HG02973 (cell line): ENCODE results near the gene MAP1B.
"Not testable (repeated sequence)": the region's sequence is repeated elsewhere in the genome, so short reads cannot be mapped to it uniquely, and the experiment has no call there.

Source experiments
- ATAC-seq: cut with Tn5 transposase; IDR thresholded peaks from one replicate; pipeline ENCODE4 v1.9.1; 2021; ENCODE audit warnings: moderate library complexity; ENCODE audit not compliant: unreplicated experiment

MAP1B gene

GRCh38 chr5:72107131-72107900 lies at the start of gene MAP1B:
MAP1B (plus strand) TSS chr5:72107475; CDS start chr5:72107532, 57 bp downstream.
- ATAC-seq = no peak

GRCh38 chr5:72057816-72058215 lies 49.5 kb upstream of the MAP1B start:
- no peak for ATAC-seq

DNA sequence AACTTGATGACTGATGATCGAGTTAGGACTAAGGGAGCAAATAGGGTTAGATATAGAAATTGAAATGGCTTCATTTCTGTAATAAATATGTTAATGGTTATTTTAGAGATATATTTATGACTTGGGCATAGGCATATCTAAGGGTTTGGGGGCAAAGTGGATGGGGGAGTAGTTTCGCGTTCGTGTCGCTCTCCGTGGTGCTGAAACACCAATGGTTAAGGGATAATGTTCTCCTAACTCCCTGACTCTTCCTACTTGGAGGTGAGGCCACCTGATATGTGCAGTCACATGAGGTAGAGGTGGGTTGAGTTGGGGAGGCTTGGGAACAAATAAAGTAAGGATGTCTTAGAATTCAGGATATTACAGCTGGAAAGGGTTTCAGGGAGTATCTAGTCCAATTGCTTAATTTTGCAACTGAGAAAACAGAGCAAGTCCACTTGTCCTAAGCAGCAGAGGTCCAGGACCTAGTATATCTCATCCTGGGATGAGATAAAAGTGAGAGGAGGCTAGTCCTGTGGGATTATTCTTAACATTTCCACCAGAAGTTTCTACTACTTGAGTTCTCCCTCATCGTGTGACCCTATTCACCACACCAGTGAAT lies 44.0 kb upstream of the MAP1B start:
- no peak for ATAC-seq

DNA sequence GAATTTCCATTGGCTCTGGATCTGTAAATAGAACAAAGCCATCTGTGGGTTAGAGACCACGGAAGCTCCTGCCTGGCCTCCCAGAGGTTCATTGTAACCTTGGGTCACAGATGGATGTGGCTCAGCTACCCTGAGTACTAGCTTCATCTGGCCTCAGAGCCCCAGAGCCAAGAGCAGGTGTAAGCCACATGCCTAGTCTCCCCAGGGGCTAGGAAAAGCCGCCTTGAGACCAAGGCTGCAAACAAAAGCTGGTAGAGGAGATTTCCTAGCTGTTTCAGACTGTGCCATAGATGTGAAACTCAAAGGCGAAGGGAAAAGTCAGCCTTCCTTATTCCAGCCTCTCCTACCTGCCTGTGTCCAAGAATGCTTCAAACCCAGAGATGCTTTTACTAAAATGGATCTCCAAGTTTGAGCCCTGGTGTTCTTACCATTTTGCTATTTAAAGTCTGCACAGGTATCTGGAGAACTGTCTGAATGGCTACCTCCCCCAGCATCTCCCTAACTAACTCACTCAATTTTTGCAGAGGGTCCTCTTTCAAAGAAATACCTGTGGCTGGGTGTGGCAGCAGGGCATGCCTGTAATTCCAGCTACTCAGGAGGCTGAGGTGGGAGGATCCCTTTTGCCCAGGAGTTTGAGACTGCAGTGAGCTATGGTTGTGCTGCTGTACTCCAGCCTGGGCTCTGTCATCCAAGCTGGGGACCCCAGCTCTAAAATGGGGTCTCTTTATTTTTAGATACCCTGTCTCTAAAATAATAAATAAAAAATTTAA lies 42.3 kb upstream of the MAP1B start:
- ATAC-seq = no peak

DNA sequence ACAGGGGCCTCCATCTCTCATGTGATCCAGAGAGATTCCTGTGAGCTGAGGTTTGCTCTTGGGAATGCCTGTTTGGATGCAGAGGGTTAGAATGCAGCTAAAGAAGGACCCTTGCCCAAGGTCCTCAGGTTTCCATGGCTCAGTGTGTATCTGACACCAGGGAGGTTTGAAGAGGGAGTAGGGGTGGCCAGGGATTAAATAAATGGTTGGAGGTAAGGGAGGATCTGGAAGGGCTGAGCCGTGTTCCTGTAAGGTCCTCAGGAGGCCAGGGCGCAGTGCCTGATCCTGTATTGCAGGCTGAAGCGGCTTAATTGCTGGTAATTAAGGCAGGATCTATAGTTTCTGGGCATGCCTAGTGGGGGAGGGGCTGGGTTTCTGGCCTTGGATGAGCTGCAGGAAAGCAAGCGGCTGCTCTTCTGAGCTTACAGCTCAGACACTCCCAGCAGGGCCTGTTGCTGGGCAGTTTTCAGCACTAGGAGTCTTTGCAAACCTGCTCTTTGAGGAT lies 41.5 kb upstream of the MAP1B start:
- ATAC-seq = no peak

DNA sequence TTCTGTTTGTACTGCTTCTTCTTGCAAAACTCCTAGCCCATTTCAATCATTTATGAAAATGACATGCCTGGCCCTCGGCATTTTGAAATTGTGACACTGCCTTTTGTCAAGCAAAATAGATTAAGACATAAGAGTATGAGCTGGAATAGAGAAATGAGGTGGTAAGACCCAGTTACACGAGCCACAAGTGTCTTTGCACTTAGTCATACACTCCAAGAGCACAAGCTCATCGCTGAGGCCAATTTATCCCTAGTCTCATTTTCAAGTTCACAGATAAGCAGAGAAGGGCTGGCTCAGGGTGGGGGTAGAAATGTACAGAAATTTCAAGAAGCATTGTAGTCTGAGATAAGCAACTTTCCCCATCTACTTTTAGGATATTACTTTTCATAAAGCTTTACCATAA lies 40.6 kb upstream of the MAP1B start:
- no peak for ATAC-seq

DNA sequence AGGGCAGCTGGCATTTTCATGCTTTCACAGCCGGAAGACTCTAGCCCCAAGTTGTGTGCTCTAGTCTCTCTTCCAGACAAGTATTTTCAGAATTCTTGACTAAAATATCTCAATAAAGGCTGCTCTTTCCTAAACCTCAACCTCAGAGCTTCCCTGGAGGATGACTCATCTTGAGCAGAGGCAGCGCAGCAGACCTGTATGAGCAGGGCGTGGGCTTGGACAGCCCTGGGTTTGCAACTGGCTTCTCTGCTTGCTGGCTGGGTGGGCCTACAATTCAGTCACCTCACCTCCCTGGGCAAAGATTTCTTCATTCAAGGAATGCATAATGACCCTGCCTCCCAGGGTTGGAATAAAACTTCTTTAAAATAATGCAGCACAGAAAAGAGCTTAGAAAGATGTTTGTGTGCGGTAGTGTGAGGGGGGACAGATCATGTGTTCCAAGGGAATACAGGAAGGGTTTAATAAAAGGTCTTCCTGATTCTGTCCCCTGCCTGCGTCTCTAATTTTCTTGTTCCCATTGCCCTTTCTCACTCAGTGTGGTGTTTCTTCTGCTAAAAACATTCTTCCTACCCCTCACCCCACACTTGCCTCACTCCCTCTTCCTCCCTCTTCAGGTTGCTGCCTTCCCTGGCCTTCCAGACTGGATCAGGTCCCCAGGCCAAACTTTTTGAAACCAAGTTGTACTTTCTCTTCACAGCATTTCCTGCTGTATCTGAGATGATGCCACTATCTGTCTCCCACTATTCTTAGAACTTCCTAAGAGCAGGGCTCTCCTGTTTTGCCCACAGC lies 39.4 kb upstream of the MAP1B start:
- ATAC-seq = no peak

DNA sequence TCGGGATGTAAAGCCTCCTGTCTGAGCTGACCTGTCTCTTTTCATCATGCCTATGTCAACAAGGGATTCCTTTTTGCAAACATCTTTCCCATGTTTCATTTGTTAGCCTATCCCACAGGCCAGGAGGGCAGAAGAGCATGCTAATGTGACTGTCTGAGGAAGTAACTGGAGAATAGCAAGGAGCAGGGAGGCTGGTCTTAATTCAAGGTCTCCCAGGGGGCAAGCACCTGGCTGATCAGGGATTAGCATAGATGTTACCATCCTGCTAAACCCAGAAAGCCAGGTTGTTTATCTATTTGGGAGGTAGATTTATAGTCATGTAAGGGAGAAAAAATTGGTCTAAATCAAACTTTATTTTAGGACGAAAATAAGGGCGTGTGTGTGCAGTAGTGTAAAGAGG lies 36.7 kb upstream of the MAP1B start:
- ATAC-seq = no peak

DNA sequence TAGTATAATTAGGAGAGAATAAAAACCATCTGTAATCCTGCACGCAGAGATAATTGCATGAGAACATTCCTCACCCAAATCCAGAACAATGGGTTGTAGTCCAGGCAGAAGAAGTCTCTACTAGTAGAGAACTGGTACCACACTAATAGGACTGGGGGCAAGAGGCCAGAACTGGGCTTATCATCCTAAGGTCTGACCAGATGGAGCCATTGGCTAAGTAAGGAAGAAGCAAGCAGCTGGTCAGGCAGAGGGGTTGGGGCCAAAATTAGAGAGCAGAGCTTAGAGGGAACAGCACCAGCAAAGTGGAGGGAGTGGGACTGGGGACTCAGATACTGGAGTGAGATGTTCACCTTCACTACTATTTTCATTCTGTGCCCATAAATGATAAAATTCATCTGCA lies 35.4 kb upstream of the MAP1B start:
- no peak for ATAC-seq

DNA sequence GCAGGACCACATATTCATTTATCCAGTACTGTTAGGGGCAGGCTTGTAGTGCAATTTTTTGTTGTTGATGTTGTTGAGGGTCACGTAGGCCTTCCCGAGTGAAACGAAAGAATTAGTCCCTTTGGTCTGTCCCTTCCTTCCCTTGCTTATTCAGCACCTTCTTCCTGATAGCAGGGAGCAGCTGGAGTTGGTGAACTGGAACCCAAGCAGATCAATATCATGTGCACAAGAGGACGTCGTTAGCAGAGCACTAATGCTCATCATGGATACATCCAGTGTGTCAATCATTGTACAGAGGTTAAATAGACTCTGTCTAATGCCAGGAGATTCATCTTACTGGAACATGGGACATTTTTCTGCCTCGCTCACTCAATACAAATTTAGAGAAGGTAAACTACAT lies 33.0 kb upstream of the MAP1B start:
- no peak for ATAC-seq

GRCh38 chr5:72075461-72075860 lies 31.8 kb upstream of the MAP1B start:
- ATAC-seq = no peak

DNA sequence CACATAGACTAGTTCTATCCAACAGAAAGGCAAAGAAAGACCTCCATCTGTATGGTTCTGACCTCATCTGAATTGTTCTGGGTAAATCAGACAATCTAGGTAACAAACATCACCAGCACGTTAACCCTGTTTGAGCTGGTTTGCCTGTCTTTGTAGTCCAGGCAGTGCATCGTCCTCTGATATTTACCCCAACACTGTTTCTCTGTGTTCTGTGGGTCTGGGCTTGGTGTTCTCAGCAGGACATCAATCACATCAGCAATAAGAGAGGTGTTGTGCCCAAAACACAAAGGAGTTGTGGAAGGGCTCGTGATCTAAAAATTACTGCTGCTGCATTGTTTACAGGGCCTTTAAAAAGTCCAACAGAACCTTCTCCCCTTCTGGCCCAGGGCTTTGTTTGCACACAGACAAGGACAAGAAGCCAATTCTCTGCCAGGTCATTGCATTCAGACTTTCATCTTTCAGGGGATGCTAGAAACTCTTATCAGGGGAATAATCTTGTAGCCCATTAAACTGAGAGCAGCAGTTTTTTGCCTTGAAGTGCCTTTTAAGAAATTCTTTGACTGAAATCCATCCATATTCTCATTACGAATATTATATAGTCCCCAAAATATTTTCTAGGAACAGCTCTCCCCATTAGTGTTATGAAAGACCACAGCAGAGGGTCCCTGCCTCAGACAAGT lies 30.5 kb upstream of the MAP1B start:
- ATAC-seq = no peak

- ATAC-seq = no peak
These were observed 29.9 kb upstream of the MAP1B start for GRCh38 chr5:72077390-72077789.

GRCh38 chr5:72079288-72079687 lies 28.0 kb upstream of the MAP1B start:
- ATAC-seq = no peak

DNA sequence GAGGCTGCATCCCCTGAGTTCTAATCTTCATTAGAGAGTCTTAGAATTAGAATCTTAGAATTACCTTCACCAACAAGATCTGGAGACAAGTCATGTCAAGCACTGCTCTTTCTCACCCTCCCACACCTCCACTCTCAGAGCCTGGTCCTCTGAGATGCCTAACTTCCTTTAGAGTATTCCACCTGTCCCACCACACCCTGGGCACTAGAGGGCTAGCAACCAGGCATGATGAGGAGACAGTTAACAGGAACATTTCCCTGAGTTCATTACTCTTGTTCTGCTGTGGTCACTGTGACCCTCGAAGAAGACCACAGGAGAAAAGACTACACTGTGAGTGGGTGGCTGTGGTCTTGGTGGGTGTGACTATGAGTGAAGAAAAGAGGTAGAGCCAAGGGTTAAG lies 25.2 kb upstream of the MAP1B start:
- no peak for ATAC-seq

DNA sequence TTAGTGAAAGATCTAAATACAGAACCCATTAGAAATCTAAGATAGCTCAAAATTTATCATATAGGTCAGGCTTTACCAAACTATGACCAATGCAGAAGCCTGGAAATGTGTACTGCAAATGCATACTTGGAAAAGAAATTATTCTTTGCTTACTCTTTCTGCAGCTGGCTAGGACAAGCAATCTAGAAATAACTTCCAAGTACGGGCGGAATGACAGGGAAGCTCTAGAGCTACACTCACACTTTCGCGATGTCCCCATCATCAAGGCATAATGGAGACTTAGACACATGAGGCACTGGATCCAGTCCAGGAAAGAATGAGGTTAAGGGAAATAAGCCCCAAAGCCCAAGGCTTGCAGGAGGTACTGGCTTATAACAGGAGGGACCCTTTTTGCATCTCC lies 22.4 kb upstream of the MAP1B start:
- ATAC-seq = no peak

DNA sequence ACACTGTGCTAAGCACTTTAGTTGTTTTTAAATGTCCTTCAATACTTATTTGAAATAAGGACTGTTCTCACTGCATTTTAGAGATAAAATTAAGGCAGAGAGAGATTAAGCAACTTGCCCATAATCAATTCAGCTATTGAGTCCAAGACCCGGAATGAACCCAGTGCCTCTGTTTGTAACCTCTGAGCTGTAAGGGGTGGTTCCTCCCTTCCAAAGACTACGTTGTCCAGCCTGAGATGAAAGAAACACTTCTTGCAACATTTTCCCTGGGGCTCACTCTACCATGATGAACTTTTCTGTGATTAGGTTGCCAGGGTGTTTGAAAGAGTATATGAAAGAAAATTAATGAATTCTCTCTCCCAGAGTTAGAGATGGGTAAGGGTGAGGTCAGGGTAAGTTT lies 22.0 kb upstream of the MAP1B start:
- ATAC-seq = no peak

DNA sequence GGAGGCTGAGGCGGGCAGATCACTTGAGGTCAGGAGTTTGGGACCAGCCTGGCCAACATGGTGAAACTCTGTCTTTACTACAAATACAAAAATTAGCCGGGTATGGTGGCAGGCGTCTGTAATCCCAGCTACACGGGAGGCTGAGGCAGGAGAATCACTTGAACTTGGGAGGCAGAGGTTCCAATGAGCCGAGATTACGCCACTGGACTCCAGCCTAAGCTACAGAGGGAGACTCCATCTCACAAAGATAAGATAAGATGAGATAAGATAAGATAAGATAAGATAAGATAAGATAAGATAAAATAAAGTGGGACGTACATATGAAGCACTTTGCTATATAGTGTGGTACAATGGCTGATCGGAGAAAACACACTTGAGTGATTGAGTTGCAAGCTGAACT lies 17.6 kb upstream of the MAP1B start:
- not testable (repeated sequence) for ATAC-seq

DNA sequence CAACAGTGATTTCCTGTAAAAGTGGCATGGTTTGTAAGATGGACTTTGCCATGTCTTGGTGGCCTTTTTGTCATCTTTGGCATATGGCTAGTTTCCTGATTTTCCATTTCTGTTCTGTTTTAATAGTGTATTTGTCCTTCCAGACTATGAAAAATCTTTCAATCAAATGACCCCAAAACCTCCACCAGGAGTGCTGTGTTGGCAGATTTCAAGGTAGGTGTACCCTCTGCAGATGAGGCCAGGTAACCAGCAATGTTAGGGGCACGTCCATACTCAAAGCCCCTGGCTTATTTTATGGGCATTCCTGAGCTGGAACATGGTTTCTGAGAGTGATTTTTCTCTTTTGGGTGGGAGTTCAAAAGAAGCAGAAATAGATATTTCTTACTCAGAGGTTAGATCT lies 15.2 kb upstream of the MAP1B start:
- no peak for ATAC-seq

DNA sequence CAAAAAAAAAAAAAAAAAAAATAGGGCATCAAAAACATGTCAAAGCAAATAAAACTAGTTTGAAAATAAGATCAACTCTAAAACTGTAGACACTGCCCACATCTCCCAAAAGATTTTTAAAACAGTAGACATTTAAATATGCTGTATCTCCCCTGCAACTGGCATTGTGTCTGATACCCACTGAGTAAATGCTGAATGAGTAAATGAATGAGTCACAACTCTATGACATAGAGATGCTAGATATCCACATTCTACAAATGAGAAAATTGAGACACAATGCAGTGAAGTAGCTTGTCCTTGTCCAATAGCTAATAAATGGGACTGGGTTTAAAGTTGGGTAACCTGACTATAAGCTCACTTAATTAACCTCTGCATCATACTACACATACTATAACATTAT lies 14.1 kb upstream of the MAP1B start:
- ATAC-seq = no peak

DNA sequence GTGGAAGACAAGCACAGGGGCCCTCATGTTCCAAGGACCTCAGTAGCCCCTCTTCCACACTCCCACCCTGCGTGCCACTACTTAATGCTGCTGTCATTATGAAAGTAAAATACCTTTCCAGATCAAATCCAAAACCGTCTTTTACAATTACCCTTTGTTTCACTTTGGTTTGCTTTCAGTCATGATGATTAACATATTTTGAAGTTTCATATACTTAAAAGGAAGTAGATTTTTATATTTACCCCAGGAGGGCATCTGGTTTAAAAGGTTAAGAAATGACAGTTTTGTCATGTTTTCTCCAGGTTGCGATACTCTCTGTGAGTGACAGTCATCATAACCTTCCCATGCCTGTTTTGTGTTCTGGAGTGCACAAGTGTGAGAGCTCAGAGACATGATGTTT lies 13.5 kb upstream of the MAP1B start:
- ATAC-seq = no peak
